Endodermal cell (in vitro differentiated cells): ENCODE results near the gene SERPINB11. TPM values are rescaled to one million over a fixed set of nuclear protein-coding genes. Genes with fewer than 3 reads are reported as not detected.

Experiments
- DNase-seq: peaks from one replicate; pipeline ENCODE4 v3.0.0-alpha.2; 2017
- H3K27ac ChIP-seq: 2 replicates; pipeline ENCODE4 v1.5.1; 2013; ENCODE audit warnings: mild to moderate bottlenecking, low read depth, low read length, moderate library complexity
- H3K27me3 ChIP-seq: 2 replicates; pipeline ENCODE4 v1.6.1; 2013; ENCODE audit warnings: mild to moderate bottlenecking, low read length, moderate library complexity; ENCODE audit not compliant: insufficient read depth, control insufficient read depth, poor library complexity, severe bottlenecking
- H3K36me3 ChIP-seq: 2 replicates; pipeline ENCODE4 v1.7.0; 2013; ENCODE audit warnings: mild to moderate bottlenecking, low read length, moderate library complexity; ENCODE audit not compliant: control insufficient read depth, insufficient read depth
- H3K4me1 ChIP-seq: one replicate; pipeline ENCODE4 v1.7.0; 2013; ENCODE audit warnings: low read length; ENCODE audit not compliant: control insufficient read depth, insufficient read depth
- H3K4me3 ChIP-seq: 2 replicates; pipeline ENCODE4 v1.5.1; 2013; ENCODE audit warnings: mild to moderate bottlenecking, low read length, moderate library complexity
- H3K9ac ChIP-seq: 2 replicates; pipeline ENCODE4 v1.6.1; 2013; ENCODE audit warnings: mild to moderate bottlenecking, low read length, moderate library complexity; ENCODE audit not compliant: poor library complexity, severe bottlenecking; ENCODE audit errors: extremely low read depth
- H3K9me3 ChIP-seq: 2 replicates; pipeline ENCODE4 v1.6.1; 2013; ENCODE audit warnings: mild to moderate bottlenecking, low read length, moderate library complexity; ENCODE audit not compliant: control insufficient read depth
- H3K27ac Mint-ChIP-seq: 2 replicates; pipeline ENCODE4 v1.8.0; 2020; ENCODE audit warnings: mixed read lengths
- H3K27me3 Mint-ChIP-seq: 2 replicates; pipeline ENCODE4 v1.8.0; 2021; ENCODE audit warnings: mild to moderate bottlenecking, mixed read lengths; ENCODE audit not compliant: insufficient read depth
- H3K36me3 Mint-ChIP-seq: 2 replicates; pipeline ENCODE4 v1.8.0; 2020; ENCODE audit warnings: low read depth, mixed read lengths
- H3K4me1 Mint-ChIP-seq: 2 replicates; pipeline ENCODE4 v1.8.0; 2020; ENCODE audit warnings: mixed read lengths
- H3K4me3 Mint-ChIP-seq: 2 replicates; pipeline ENCODE4 v1.8.0; 2020; ENCODE audit warnings: mild to moderate bottlenecking, moderate library complexity, mixed read lengths
- H3K9me3 Mint-ChIP-seq: 2 replicates; pipeline ENCODE4 v1.8.0; 2020; ENCODE audit warnings: mild to moderate bottlenecking, mixed read lengths
- WGBS, 2 experiments: methylation state at CpG; one replicate each; pipeline versions ENCODE4 v1.1.5 to v1.1.7; 2013; ENCODE audit warnings: missing lambda C conversion rate in 2 of 2, mixed read lengths in 1 of 2; ENCODE audit not compliant: insufficient coverage in 1 of 2, insufficient read length in 1 of 2; 5-methylcytosine and 5-hydroxymethylcytosine counted together
- total RNA-seq, 2 donors: library from RNA; stranded (reverse); fragmentation: NEBNext Ultra II Directional in 1 of 2; extraction: Animal tissue kit (Norgen Biotek cat#: 25700) in 1 of 2; gene quantifications; 2 replicates in 1 of 2; 3 replicates in 1 of 2; pipeline ENCODE4 v1.2.1, GENCODE V29; 2021
- TF ChIP-seq, protein P1 (sequence below): fragments of 200-600 bp; sonication (generic); conservative IDR thresholded peaks from 2 replicates; pipeline ENCODE4 v1.5.0; 2021; ENCODE audit warnings: antibody characterized with exemption, mild to moderate bottlenecking

Gene SERPINB11
- total RNA-seq, 2 donors from 2014 or later: not detected

DNA sequence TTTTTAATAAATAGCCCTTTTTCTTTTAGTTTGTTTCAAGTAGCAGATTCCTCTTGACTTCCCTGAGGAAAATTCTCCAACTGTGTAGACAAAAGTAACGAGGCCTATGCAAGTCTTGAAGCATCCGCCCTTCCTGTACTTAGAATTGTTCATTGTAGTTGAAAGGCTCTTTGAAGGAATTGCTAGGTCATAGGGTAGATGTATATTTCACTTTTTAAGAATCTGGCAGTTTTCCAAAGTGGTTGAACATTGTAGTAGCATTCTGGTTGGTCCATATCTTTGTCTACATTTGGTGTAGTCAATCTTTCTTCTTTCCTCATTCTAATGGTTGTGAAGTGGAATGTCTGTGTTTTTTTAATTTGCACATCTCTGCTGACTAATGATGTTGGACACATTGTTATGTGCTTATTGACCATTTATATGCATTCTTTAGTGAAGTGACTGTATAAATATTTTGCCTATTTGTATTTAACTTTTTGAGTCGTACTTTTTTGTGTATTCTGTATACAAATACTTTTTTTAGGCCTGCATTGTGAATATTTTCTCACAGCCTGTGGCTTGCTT lies 5.6 kb upstream of the SERPINB11 start:
- Histone ChIP-seq H3K9me3 (peaks cover 15% of the 10 kb centered on the region), H3K27ac (no peak overlapping the region), H3K9ac (no peak overlapping the region), H3K4me3 (no peak overlapping the region), H3K4me1 (no peaks in the 10 kb centered on the region), H3K27me3 (no peaks in the 10 kb centered on the region), H3K36me3 (no peaks in the 10 kb centered on the region)
- Mint-ChIP-seq H3K27me3 (no peaks in the 10 kb centered on the region), H3K27ac (no peak overlapping the region), H3K36me3 (no peaks in the 10 kb centered on the region), H3K4me3 (no peak overlapping the region), H3K4me1 (peaks cover 2% of the 10 kb centered on the region), H3K9me3 (peaks cover 11% of the 10 kb centered on the region)
- no peak for DNase-seq
- TF ChIP-seq, protein P1, sequence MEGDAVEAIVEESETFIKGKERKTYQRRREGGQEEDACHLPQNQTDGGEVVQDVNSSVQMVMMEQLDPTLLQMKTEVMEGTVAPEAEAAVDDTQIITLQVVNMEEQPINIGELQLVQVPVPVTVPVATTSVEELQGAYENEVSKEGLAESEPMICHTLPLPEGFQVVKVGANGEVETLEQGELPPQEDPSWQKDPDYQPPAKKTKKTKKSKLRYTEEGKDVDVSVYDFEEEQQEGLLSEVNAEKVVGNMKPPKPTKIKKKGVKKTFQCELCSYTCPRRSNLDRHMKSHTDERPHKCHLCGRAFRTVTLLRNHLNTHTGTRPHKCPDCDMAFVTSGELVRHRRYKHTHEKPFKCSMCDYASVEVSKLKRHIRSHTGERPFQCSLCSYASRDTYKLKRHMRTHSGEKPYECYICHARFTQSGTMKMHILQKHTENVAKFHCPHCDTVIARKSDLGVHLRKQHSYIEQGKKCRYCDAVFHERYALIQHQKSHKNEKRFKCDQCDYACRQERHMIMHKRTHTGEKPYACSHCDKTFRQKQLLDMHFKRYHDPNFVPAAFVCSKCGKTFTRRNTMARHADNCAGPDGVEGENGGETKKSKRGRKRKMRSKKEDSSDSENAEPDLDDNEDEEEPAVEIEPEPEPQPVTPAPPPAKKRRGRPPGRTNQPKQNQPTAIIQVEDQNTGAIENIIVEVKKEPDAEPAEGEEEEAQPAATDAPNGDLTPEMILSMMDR: no peak
- 93 to 96% methylated on average over 2 to 3 of the region's 3 CpGs for WGBS, 2 experiments

DNA sequence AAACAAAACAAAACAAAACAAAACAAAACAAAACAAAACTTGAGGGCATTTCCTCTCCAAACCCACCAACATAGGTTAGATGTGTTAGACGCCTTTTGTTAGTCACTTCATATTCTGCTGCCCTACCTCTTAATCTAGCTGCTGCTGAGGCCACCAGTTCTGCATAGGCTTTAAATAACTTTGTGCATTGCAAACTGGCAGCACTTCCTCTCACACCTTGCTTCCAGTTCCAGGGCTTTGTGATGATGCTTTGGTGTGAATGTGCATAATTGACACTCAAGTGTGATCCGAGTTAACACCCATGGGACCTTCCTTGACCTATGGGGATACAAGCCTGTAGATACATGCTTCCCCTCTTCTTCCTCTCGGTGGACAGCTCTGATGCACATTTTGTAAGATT lies 2.3 kb upstream of the SERPINB11 start:
- H3K27ac Mint-ChIP-seq: peak overlapping the region; percentile 28
- no peak overlapping the region for H3K27ac ChIP-seq
- H3K36me3 Mint-ChIP-seq: no peaks in the 10 kb centered on the region
- H3K27me3 ChIP-seq: no peaks in the 10 kb centered on the region
- no peak overlapping the region for H3K4me3 Mint-ChIP-seq
- 84 to 95% methylated on average over 2 to 3 of the region's 3 CpGs for WGBS, 2 experiments
- no peak overlapping the region for H3K4me3 ChIP-seq
- H3K36me3 ChIP-seq: no peaks in the 10 kb centered on the region
- no peaks in the 10 kb centered on the region for H3K9me3 Mint-ChIP-seq
- no peaks in the 10 kb centered on the region for H3K4me1 Mint-ChIP-seq
- no peak overlapping the region for H3K9ac ChIP-seq
- H3K9me3 ChIP-seq: no peaks in the 10 kb centered on the region
- peak; percentile 49 for DNase-seq
- no peaks in the 10 kb centered on the region for H3K27me3 Mint-ChIP-seq
- H3K4me1 ChIP-seq: no peaks in the 10 kb centered on the region
- TF ChIP-seq, protein P1: no peak

DNA sequence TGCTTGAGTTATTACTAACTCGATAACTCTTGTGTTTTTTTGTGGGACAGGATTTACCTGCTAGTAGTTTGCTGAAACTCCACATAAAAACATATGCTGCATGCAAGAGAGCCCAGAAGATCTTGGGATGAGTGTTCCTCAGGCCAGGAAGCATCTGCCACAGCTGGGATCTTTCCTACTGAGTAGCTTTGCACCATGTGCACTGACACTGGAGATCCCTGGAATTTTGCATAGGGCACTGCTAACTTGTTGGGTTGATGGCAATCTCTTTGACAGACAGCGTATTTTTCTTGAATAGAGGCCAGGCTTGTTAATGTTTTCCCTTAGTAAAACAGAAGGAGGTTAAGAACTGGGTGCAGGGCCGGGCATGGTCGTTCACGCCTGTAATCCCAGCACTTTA lies 808 bp upstream of the SERPINB11 start:
- Mint-ChIP-seq H3K4me1 (no peaks in the 10 kb centered on the region), H3K9me3 (no peaks in the 10 kb centered on the region), H3K27ac (no peak overlapping the region), H3K4me3 (no peak overlapping the region), H3K36me3 (no peaks in the 10 kb centered on the region), H3K27me3 (no peaks in the 10 kb centered on the region)
- TF ChIP-seq, protein P1: no peak
- H3K4me1 ChIP-seq: no peaks in the 10 kb centered on the region
- 72 to 87% methylated on average over 2 to 5 of the region's 5 CpGs for WGBS, 2 experiments
- H3K36me3 ChIP-seq: no peaks in the 10 kb centered on the region
- H3K9ac ChIP-seq: no peak overlapping the region
- no peak overlapping the region for H3K4me3 ChIP-seq
- H3K27ac ChIP-seq: no peak overlapping the region
- no peak for DNase-seq
- H3K27me3 ChIP-seq: no peaks in the 10 kb centered on the region
- no peaks in the 10 kb centered on the region for H3K9me3 ChIP-seq
